AG09319 (cell line): Measurements from ENCODE around the gene SSBP3.

ENCODE experiments used
- DNase-seq: peaks from one replicate; pipeline ENCODE4 v3.0.0-alpha.2; 2010; ENCODE audit warnings: low read depth; ENCODE audit errors: extremely low read depth
- CTCF ChIP-seq: IDR thresholded peaks from 2 replicates; pipeline ENCODE4 v1.5.1; 2011; ENCODE audit warnings: low read depth, mild to moderate bottlenecking, inconsistent platforms, low read length, moderate library complexity

Gene SSBP3

GRCh38 chr1:54199765-54200518 lies 206.3 kb downstream of the SSBP3 start, which contains the start of the genes CYB5RL and MRPL37:
TSS of gene CYB5RL (minus strand) at chr1:54200030. CDS start at chr1:54195616, 4,414 bp downstream.
TSS of gene MRPL37 (plus strand) at chr1:54200167. CDS start at chr1:54200244, 77 bp downstream.
- peak; percentile 90 for DNase-seq
- TF ChIP-seq CTCF = no peak

GRCh38 chr1:54199151-54199764 lies 206.9 kb downstream of the SSBP3 start:
- DNase-seq = no peak
- no peak for TF ChIP-seq CTCF

GRCh38 chr1:54193453-54193852 lies 212.7 kb downstream of the SSBP3 start:
- no peak for TF ChIP-seq CTCF
- no peak for DNase-seq

- no peak for DNase-seq
- no peak for TF ChIP-seq CTCF
These were observed 214.7 kb downstream of the SSBP3 start for GRCh38 chr1:54191525-54191924.

- DNase-seq = no peak
These were observed 215.7 kb downstream of the SSBP3 start for GRCh38 chr1:54190526-54190925.

GRCh38 chr1:54188291-54188690 lies 217.9 kb downstream of the SSBP3 start:
- no peak for TF ChIP-seq CTCF
- no peak for DNase-seq

More at GRCh38 chr1:54190526-54190925, 215.7 kb downstream of the SSBP3 start:
- TF ChIP-seq CTCF = no peak

GRCh38 chr1:54186056-54186455 lies 220.1 kb downstream of the SSBP3 start:
- no peak for TF ChIP-seq CTCF
- no peak for DNase-seq
